Right renal pelvis (tissue), 4 donors: Measurements from ENCODE around the gene TFDP2. TPM values are rescaled to one million over a fixed set of nuclear protein-coding genes. Genes with fewer than 3 reads are reported as not detected.
"Not testable (repeated sequence)": the region's sequence is repeated elsewhere in the genome, so short reads cannot be mapped to it uniquely, and the experiment has no call there.

Experiments
- DNase-seq, 4 donors: peaks; one replicate each; pipeline ENCODE4 v3.0.0-alpha.2; 2013; ENCODE audit warnings: low read depth in 4 of 4, low spot score in 3 of 4, missing footprints in 1 of 4
- polyA plus RNA-seq, 4 donors: library from polyadenylated mRNA; unstranded; fragments of 120-200 nt; gene quantifications; one replicate each; pipeline ENCODE4 v1.2.1, GENCODE V29; 2013; ENCODE audit not compliant: insufficient read length in 4 of 4

The TFDP2 gene
- polyA plus RNA-seq, 4 donors, result 73.7 to 88.7 (median 84.1) TPM

DNA sequence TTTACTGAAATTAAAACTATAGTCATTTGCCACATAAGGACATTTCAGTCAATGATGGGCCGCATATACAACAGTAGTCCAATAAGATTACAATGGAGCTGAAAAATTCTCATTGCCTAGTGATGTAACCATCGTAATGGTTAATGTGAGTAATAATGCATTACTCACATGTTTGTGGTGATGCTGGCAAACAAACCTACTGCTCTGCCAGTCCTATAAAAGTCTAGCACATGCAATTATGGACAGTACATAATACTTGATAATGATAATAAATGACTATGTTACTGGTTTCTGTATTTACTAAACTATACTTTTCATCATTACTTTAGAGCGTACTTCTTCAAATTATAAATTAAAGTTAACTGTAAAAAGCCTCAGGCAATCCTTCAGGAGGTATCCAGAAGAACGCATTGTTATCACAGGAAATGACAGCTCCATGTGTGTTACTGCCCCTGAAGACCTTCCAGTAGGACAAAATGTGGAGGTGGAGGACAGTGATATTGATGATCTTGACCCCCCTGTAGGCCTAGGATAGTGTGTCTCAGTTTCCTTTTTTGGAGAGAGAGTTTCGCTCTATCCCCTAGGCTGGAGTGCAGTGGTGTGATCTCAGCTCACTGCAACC, 170.2 kb downstream of the TFDP2 start:
- no peak for DNase-seq

DNA sequence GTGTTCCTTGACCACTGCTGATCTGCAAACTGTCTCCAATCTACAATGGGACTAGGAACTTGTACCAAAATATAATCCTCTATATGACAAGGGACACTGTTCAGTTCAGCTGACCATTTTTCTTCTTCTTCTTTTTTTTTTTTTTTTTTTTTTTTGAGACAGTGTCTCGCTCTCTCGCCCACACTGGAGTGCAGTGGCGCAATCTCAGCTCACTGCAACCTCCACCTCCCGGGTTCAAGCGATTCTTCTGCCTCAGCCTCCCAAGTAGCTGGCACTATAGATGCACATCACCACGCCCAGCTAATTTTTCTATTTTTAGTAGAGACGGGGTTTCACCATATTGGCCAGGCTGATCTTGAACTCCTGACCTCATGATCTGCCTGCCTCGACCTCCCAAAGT, 174.6 kb downstream of the TFDP2 start:
- not testable (repeated sequence) for DNase-seq

DNA sequence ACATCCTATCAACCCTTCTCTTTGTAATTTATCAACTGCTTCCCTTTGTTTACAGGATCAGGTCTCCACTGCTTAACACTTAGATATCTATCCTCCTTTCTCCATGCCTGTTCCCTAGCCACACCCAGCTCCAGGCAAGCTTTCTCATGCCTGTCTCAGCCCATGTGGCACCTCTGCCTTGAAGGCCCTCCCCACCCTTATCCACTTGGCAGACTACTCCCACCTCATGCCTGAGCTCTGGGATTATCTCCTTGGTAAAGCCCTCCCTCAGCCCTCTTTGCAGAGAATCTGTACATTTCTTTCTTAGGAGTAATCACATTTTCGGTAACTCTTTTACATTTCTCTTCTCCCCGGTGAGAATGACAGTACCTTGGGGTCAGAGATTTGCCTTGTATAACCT, 176.9 kb downstream of the TFDP2 start:
- no peak for DNase-seq

DNA sequence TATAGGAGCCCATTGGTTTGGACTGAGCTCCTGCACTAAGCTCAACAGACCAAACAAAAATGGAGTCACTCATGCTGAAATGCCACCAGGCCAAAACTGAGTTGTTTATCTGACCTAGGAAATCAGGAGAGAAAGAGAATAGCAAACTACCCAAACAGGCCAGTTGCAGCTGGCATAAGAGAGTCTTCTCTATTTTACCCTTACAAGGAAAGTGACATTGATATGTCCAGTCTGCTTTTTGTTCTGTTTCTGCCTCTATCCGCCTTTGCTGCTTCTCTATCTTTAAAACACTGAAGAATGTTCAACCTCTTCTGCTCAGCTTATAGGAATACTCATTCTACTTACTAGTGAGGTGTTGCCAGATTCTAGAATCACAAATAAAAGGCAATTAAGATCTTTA, 177.8 kb downstream of the TFDP2 start:
- DNase-seq, result no peak

DNA sequence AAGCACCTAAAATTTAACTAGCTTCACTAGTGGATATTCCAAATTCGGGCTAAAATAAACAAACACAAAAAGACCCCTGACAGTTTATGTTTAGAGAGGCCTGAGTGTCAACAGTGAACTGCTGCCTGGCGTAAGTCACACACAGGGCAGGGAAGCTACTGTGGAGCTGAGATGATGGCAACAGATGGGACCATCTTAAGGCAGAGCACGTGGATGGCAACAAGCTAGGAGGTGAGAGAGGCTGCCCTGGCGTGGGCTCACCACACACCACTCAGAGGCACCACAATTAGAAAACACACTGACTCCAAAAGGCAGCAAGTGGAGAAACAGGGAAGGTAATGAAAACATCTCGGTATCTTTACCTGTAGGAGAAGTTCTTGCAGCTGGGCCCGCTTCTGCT, 179.6 kb downstream of the TFDP2 start:
- no peak for DNase-seq

DNA sequence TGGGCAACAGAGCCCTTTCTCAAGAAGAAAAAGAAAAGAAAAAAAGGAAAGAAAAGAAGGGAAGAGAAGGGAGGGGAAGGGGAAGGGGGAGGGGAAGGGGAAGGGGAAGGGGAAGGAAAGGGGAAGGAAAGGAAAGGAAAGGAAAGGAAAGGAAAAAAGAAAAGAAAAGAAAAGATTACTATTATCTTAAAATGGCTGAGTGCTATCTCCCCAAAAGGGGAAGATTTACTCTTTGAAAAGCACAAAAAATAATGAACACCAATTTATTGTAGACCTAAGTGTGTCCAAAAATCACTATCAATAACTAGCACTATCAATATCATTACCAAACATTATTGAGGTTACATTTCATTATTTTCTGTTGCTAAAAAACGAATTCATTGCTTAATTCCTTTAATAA, 183.9 kb downstream of the TFDP2 start:
- DNase-seq, result no peak

DNA sequence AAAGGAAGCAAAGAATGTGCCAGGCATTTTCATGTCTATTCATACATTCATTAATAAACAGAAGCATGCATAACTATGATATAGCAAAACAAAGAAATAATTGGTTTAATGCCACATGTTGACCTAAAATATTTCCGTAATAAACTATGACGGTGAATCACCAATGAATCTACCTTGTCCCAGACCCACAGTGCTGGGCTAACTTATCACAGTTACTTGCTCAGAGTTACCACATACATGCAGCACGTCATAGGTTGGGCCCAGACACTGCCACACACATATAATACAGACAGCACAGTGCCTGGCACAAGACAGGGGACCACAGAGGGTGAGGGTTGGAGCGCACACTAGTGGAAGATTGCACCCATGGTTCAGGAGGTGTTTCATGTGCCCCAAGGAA, 186.0 kb downstream of the TFDP2 start:
- no peak for DNase-seq

DNA sequence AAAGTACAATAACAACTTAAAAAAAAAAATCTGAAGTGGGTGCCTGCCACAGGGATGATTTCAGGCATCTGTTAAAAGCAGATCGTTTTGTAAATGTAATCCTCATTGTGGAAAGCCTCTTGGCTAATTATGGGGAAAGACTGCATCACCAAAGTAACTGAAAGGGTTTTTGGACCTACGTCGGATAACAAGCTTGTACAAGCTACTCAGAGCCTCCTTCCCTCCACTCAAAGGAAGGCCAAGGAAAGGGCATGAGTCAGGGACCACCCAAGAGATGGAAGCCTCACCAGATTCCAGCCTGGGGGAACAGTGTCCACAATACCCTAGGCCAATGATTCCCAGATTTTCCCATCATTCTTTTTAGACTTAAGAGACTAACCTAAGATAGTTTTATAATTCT, 188.6 kb downstream of the TFDP2 start:
- no peak for DNase-seq

DNA sequence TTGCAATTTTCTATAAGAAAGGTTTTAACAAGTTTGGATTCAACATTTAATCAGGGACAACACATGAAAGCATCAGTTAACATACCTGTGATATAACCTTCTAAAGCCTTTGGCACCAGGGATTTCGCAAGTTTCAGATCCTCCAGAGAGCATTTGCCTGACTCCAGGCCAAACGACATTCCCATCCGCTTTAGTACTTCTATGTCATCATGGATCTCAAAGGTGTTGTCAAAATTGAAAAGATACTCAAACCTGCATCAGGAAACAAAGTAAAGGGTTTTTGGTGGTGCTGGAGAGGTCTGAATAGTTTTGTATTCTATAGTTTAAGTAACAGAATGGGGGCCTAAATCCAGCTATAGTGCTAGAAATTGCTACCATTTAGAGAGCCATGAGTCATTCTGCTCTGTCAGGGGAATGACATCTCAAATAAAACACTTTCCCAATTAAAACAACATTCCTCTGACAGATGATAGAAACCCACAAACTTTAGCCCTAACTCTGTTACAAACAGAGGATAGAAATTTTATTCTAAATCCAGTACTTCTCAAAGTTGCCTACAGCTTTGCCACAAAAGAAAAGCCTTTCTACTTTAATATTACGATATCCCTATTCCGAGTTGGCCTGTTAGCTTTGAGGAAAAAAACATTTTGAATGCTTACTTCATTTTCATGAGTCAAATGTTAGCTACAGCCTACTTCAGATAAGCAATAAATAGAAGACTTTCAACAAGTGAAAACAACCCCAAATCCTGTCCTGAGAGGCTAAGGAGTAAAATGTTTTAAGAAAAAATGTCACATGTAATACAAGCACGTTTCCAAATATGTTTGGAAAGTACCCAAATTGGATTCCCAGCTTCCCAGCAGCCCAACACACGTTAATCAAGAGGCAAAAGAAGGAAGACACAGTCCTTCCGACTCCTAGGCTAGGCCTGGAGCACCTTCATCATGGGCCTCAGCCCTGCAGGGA, 189.5 kb downstream of the TFDP2 start:
- no peak for DNase-seq

DNA sequence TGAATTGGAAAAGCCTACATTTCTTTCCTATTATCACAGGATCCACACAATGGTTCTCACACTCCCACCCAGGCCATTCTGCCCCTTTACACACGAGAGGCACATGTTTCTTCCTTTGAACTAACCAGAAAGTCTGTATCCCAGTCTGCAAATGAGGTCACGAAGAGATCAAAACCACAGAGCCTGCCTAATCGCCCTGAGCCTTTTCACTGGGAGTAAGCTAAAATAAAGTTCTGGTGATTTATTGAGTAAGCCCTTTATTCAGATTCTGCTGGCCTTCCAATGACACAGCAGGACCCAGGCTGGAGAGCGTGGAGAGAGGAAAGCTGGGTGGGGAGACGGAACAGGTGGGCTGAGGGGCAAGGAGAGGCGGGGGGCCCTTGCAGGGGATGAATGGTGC, 194.2 kb downstream of the TFDP2 start:
- DNase-seq, result no peak

DNA sequence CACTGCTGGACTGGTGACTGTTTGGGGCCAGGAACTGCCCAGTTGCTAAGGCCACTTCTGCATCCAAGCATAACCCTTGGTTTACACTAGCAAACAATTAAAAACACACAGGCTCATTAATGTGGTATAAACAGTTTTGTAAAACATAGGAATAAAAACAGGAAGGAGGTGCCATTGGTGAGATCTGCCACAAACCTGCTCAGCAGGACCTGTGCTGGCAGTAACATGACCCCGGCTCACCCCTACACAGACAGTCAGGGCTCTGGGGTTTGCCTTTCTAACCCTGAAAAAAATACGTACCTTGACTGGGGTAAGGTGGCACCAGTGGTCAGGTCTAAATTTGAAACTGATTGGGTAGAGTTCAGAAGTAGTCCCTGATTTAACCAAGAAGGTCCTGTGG, 196.7 kb downstream of the TFDP2 start:
- no peak for DNase-seq

DNA sequence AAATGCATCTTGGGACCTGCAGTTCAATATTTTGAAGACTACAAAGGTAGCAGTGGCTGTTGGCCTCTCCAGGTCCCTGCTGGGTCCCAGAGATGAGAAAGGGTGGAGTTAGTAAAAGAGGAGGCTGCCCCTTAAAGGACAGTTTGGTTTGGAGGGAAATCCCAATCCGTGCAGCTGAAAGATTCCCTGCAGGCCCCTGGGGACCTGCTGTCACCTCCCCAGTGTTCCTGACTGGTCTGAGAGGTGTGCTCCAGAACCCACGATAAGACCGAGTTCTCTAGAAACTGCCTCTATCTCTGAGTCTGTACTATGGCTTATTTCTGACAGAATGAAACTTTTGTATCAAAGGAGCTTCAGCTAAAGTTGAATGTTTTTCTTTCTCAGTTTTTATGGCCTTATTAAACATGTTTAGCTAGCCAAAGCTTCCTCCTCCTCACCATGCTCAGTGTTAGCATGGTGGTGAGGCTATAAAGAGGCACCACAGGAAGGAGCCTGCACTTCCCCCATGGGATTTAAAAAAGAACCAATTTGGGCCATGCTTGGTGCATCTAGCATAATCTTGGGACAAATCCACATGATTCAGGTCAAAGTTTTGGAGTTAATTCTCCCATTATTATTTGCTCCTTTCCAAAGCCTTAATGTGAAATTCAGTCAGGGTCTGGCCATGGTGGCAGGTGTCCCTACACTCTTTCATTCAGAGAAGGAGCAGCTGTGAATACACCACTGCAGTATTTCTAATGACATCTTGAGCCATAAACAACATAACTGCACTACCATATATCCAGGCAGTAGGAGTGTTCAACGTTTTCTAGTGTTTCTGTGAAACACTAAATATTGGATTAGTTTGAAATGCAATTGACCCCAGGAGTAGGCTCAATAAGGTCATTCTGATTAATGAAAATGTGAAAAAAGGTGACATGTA, 198.5 kb downstream of the TFDP2 start:
- no peak for DNase-seq

DNA sequence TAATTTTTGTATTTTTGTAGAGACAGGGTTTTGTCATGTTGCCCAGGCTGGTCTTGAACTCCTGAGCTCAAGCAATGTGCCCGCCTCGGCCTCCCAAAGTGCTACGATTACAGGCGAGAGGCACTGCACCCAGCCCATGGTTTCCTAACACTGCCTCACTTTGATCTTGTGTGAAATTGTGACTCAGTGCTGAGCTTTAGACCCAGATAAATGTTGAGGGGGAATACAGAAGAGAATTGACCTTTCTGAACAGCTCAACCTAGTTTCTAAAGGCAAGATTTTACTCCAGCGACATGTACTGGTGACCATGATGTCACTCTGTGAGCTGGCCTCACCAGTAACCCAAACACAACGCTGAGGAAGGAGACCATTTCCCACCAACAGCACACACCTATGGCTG, 199.4 kb downstream of the TFDP2 start:
- DNase-seq, result no peak

DNA sequence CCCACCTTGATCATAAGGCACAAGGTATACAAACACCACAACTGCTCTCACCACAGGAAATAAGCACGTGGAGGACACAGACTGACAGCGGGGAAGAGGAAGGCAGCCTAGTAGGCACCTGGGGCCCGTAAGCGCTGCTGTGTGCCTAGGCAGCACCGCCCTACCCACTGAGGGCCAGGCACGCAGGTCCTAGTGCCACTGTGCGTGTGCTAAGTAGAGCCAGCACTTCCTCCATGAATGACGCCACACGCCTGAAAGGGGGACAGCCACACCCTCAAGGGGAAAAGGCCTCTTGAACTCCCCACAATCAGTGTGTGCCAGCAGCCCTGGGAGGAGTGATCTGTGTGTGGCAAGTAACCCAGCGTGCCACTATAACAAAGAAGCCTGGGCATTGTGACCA, 199.9 kb downstream of the TFDP2 start:
- no peak for DNase-seq

DNA sequence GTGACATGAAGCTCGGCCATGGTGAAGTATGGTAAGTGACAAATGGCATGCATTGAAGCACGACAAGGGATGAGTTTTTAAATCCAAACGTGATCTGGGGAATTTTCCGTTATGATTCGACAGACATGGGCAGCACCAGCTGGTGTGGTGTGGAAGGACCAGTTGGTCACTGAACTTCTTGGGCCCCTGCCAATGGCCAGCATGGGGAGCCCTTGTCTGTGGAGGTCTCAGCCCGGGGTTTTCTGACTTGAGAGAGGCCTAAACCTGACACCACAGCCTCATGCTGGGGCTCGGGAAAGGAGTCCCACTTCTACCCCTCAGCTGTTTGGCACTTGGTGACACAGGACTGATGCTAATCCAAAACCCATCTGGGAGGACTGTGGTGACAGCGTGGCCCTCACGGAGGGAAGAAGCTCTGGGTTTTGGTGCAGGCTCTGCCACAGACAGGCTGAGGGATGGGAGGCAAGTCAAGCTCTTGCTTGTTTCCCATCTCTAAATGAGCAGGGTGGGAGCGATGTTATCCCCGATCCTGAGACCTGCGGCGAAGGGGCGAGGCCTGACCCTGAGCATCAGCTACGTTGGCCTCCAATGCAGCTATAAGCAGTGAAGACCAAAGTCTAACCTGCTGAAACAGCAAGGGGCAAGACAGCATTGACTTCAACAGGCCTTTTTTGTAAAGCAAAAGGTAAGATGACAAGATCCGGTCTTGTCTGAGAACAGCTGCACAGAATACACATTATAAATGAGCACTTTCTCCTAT, 203.4 kb downstream of the TFDP2 start:
- no peak for DNase-seq

DNA sequence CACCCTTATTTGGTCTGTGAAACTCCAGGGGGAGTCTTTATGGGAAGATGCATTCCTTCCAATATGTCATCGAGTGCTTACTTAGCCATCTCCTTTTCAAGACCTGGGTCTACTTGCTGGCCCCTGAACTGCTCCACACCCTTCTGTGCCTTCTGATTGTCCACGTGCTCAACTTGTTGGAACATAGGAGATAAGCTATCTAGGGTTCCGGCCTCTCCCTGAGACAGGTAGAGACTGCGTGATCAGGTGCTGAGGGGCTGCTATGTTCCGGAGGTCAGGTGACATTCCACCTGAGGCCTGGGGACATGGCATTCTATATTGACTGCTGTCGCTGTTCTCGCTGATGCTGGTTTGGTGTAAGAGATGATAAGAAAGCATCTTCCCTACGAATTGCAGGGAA, 207.3 kb downstream of the TFDP2 start:
- no peak for DNase-seq

DNA sequence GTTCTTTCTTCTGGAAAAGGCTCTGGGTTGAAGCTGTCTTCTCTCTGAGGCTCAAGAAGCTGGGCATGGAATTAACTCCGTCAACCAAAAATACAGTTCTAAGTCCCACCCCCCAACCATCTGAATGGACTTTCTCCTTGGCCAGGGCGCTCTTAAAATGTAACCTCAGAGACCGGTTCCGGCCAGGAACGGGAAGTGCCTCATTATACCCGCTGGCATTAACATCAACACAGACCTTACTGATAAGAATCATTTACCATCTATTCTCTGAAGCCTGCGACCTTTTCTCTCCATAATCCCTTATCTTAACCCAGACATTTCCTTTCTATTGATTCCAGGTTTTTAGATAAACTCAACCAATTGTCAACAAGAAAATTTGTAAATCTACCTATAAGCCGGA, 208.3 kb downstream of the TFDP2 start:
- DNase-seq, result no peak

DNA sequence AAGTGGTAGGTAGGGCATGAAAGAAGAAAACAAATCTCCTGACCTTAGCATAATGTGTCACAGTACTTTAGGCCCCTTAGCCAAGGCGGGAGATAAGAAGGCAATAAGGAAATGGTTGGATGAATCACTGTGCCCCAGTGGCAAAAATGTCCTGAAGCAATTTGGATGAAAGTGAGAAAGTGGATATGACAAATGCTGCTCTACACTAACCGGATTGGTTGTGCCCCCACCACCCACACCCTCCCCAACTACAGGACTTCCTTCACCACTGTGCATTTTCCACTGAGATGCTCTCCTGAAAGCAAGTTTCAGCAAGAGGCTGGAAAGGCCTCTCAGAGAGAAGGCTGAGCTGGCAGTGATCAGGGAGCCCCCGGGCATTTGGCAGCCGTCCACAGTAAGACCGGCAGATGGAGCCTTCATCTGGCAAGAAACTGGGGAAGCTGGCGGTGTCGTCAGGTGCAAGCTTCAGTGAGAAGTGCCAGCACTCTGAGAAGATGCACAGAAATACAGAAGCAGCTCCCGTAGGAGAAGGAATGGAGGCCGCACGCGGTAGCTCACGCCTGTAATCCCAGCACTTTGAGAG, 209.1 kb downstream of the TFDP2 start:
- DNase-seq, result no peak

DNA sequence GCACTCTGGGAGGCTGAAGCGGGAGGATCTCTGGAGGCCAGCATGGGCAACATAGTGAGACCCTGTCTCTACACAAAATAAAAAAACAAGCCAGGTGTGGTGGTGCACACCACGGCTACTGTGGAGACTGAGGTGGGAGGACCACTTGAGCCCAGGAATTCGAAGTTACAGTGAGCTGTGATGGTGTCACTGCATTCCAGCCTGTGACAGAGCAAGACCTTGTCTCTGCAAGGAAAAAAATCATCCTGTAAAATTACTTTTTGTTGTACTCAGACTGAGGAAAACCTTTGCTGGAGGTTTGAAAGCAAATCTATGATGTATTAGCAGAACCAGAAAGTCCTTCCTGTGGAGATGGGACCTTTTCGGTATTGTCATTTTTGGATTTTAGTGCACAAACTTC, 209.6 kb downstream of the TFDP2 start:
- DNase-seq, result no peak

DNA sequence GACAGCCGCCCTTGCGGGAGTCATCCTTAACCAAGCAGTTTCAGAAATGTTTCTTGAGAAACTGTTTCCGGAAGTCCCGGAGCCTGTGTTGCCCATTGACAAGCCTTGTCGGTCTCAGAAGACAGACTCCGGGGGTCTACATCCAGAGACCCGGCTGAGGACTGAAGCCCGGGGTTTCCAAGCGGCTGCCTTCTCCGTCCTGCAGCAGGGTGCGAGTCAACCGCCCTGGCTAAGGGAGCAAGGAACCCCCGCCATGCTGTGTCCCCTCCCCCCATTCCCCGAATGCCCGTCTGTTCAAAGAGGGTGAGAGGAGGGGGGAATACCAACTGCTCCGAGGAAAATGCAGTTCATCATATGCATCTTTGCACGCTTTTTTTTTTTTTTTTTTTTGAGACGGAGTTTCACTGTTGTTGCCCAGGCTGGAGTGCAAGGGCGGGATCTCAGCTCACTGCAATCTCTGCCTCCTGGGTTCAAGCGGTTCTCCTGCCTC, 211.3 kb downstream of the TFDP2 start:
- DNase-seq, result no peak
